GM23338 (cell line): ENCODE results near the gene CNTN5. TPM values are rescaled to one million over a fixed set of nuclear protein-coding genes. Genes with fewer than 3 reads are reported as not detected.

Experiments
- ATAC-seq: fragments of 200-7000 bp; cut with Tn5 transposase; 3 replicates; pipeline ENCODE4 v1.9.1; 2020
- DNase-seq: peaks from one replicate; pipeline ENCODE4 v3.0.0-alpha.2; 2015; ENCODE audit warnings: low spot score
- H2AFZ ChIP-seq: fragments of 200-600 bp; sonication (generic); 2 replicates; pipeline ENCODE4 v1.8.0; 2016; ENCODE audit warnings: antibody characterized with exemption, mild to moderate bottlenecking, moderate library complexity
- H3F3A ChIP-seq: fragments of 200-600 bp; sonication (generic); replicated peaks from 2 replicates; pipeline ENCODE4 v1.8.0; 2017; ENCODE audit warnings: antibody characterized with exemption, mixed run types, low read depth
- H3K27ac ChIP-seq: fragments of 200-600 bp; sonication (generic); 2 replicates; pipeline ENCODE4 v1.6.1; 2016; ENCODE audit warnings: low read depth
- H3K27me3 ChIP-seq: fragments of 200-600 bp; sonication (generic); 2 replicates; pipeline ENCODE4 v1.8.0; 2016; ENCODE audit warnings: mild to moderate bottlenecking, mixed run types, moderate library complexity; ENCODE audit not compliant: insufficient read depth
- H3K36me3 ChIP-seq: fragments of 200-600 bp; sonication (generic); 2 replicates; pipeline ENCODE4 v1.8.0; 2016; ENCODE audit warnings: mild to moderate bottlenecking; ENCODE audit not compliant: insufficient read depth
- H3K4me1 ChIP-seq: fragments of 200-600 bp; sonication (generic); 2 replicates; pipeline ENCODE4 v1.8.0; 2016; ENCODE audit warnings: mild to moderate bottlenecking, moderate library complexity; ENCODE audit not compliant: insufficient read depth
- H3K4me2 ChIP-seq: fragments of 200-600 bp; sonication (generic); 2 replicates; pipeline ENCODE4 v1.7.1; 2017; ENCODE audit warnings: mixed run types
- H3K4me3 ChIP-seq: fragments of 200-600 bp; sonication (generic); 2 replicates; pipeline ENCODE4 v1.6.1; 2016; ENCODE audit warnings: mixed run types
- H3K79me2 ChIP-seq: fragments of 200-600 bp; sonication (generic); replicated peaks from 2 replicates; pipeline ENCODE4 v1.8.0; 2017; ENCODE audit warnings: mild to moderate bottlenecking; ENCODE audit not compliant: insufficient read depth
- H3K9me2 ChIP-seq: fragments of 200-600 bp; sonication (generic); 2 replicates; pipeline ENCODE4 v1.8.0; 2017; ENCODE audit not compliant: insufficient read depth
- H4K20me1 ChIP-seq: fragments of 200-600 bp; sonication (generic); replicated peaks from 2 replicates; pipeline ENCODE4 v1.8.0; 2017; ENCODE audit warnings: mild to moderate bottlenecking; ENCODE audit not compliant: insufficient read depth
- H3K27ac Mint-ChIP-seq: 2 replicates; pipeline ENCODE4 v1.8.0; 2020; ENCODE audit warnings: inconsistent platforms, mild to moderate bottlenecking, moderate library complexity, mixed read lengths
- H3K27me3 Mint-ChIP-seq: 3 replicates; pipeline ENCODE4 v1.8.0; 2022; ENCODE audit warnings: low read depth, mild to moderate bottlenecking, moderate library complexity, mixed read lengths, inconsistent platforms; ENCODE audit not compliant: insufficient read depth, poor library complexity
- H3K36me3 Mint-ChIP-seq: 3 replicates; pipeline ENCODE4 v1.8.0; 2021; ENCODE audit warnings: low read depth, mild to moderate bottlenecking, inconsistent platforms, moderate library complexity, mixed read lengths
- H3K4me1 Mint-ChIP-seq: 3 replicates; pipeline ENCODE4 v1.8.0; 2020; ENCODE audit warnings: mild to moderate bottlenecking, inconsistent platforms, mixed read lengths
- H3K4me3 Mint-ChIP-seq: 3 replicates; pipeline ENCODE4 v1.8.0; 2021; ENCODE audit warnings: moderate library complexity, mild to moderate bottlenecking, inconsistent platforms, mixed read lengths
- H3K9me3 Mint-ChIP-seq: 3 replicates; pipeline ENCODE4 v1.8.0; 2020; ENCODE audit warnings: moderate library complexity, mild to moderate bottlenecking, inconsistent platforms, mixed read lengths
- CREB1 ChIP-seq: fragments of 250-450 bp; sonication (Bioruptor Pico); IDR thresholded peaks from 2 replicates; pipeline ENCODE4 v1.5.0; 2020; ENCODE audit warnings: low read depth, mild to moderate bottlenecking, moderate library complexity
- EZH2phosphoT487 ChIP-seq: fragments of 200-600 bp; sonication (generic); IDR thresholded peaks from one replicate; pipeline ENCODE4 v1.8.1; 2018; ENCODE audit warnings: antibody characterized with exemption; ENCODE audit not compliant: unreplicated experiment
- JUNB ChIP-seq: IDR thresholded peaks from one replicate; pipeline ENCODE4 v1.6.1; 2016; ENCODE audit warnings: antibody characterized with exemption; ENCODE audit not compliant: unreplicated experiment
- POLR2AphosphoS5 ChIP-seq: IDR thresholded peaks from 2 replicates; pipeline ENCODE4 v1.6.1; 2016; ENCODE audit warnings: antibody characterized with exemption, low read depth
- REST ChIP-seq: IDR thresholded peaks from one replicate; pipeline ENCODE4 v1.6.1; 2018; ENCODE audit warnings: antibody characterized with exemption; ENCODE audit not compliant: unreplicated experiment
- STAT1 ChIP-seq: IDR thresholded peaks from one replicate; pipeline ENCODE4 v1.6.1; 2016; ENCODE audit warnings: antibody characterized with exemption; ENCODE audit not compliant: unreplicated experiment
- ZNF114 ChIP-seq: fragments of 250-450 bp; sonication (Bioruptor Pico); IDR thresholded peaks from 2 replicates; pipeline ENCODE4 v1.5.0; 2020; ENCODE audit warnings: mild to moderate bottlenecking, moderate library complexity
- ZNF331 ChIP-seq: fragments of 250-450 bp; sonication (Bioruptor Pico); IDR thresholded peaks from 2 replicates; pipeline ENCODE4 v1.5.0; 2020; ENCODE audit warnings: low read depth, mild to moderate bottlenecking, moderate library complexity
- ZNF462 ChIP-seq: fragments of 250-450 bp; sonication (Bioruptor Pico); IDR thresholded peaks from 2 replicates; pipeline ENCODE4 v1.5.0; 2020; ENCODE audit warnings: mild to moderate bottlenecking, moderate library complexity
- polyA plus RNA-seq: library from polyadenylated mRNA; unstranded; fragments of >200 nt; fragmentation: Nextera tagmentation; extraction: Ambion mirVana; gene quantifications from 2 replicates; pipeline ENCODE4 v1.2.1, GENCODE V29; 2016
- total RNA-seq: library from RNA; depleted of rRNA; stranded (reverse); fragments of >200 nt; shearing (Covaris generic); gene quantifications from 2 replicates; pipeline ENCODE4 v1.2.3, GENCODE V29; 2014
- TF ChIP-seq, protein P1 (sequence below): IDR thresholded peaks from 2 replicates; pipeline ENCODE4 v1.6.1; 2016; ENCODE audit warnings: antibody characterized with exemption

CNTN5 gene
- total and polyA plus RNA-seq, 2 experiments from 2014 or later, result not detected

- no peak for DNase-seq
- H3K27ac ChIP-seq, result no peak overlapping the region
- H3K27me3 ChIP-seq, result no peaks in the 10 kb centered on the region
- no peaks in the 10 kb centered on the region; the same call in 1 of the 2 replicates for H3K9me2 ChIP-seq
- H3K9me3 Mint-ChIP-seq, result peaks cover 30% of the 10 kb centered on the region
- H3K27ac Mint-ChIP-seq, result no peak overlapping the region
- peaks cover 2% of the 10 kb centered on the region for H3K27me3 Mint-ChIP-seq
- H3K79me2 ChIP-seq, result no peaks in the 10 kb centered on the region
- TF ChIP-seq ZNF114, result no peak
- TF ChIP-seq EZH2phosphoT487, result no peak
- TF ChIP-seq ZNF462 (CRISPR knock-in tag), result no peak
- no peaks in the 10 kb centered on the region for H3K4me1 ChIP-seq
- H3K4me3 ChIP-seq, result no peak overlapping the region
- H3K4me2 ChIP-seq, result no peak overlapping the region
- no peak overlapping the region for H3K4me3 Mint-ChIP-seq
- no peaks in the 10 kb centered on the region for H3K4me1 Mint-ChIP-seq
- H4K20me1 ChIP-seq, result no peaks in the 10 kb centered on the region
- H3F3A ChIP-seq, result no peaks in the 10 kb centered on the region
- no peak overlapping the region for H2AFZ ChIP-seq
- no peak for ATAC-seq
- H3K36me3 Mint-ChIP-seq, result peaks cover 19% of the 10 kb centered on the region
- no peaks in the 10 kb centered on the region for H3K36me3 ChIP-seq
These were observed 564.1 kb downstream of the CNTN5 start for GRCh38 chr11:99584830-99585229.

DNA sequence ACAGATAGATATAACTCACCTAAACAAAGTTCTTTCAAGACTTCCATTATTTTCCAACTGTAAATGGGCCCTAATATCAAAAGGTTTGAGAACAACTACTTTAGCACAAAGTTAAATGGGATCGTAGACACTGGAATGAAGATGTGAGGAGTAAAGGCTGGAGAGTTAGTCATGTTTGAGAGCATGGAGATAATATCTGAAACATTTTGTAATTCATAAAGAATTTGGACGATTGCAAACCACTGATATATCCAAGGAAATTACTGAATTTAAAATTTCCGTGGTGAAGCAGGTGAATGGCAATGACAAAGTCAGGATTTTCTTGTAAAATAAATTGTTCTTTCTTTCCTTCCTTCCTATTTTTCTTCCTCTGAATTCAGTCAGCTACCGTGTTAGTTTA lies 564.9 kb downstream of the CNTN5 start:
- Histone ChIP-seq H3K27me3 (no peaks in the 10 kb centered on the region), H3K27ac (no peak overlapping the region), H4K20me1 (no peaks in the 10 kb centered on the region), H3F3A (no peaks in the 10 kb centered on the region), H3K4me1 (no peaks in the 10 kb centered on the region), H3K4me3 (no peak overlapping the region), H3K79me2 (no peaks in the 10 kb centered on the region), H2AFZ (no peak overlapping the region), H3K36me3 (no peaks in the 10 kb centered on the region), H3K4me2 (no peak overlapping the region), H3K9me2 (no peaks in the 10 kb centered on the region; the same call in 1 of the 2 replicates)
- DNase-seq (no peak), ATAC-seq (no peak)
- no peak overlapping the region for H3K27ac Mint-ChIP-seq
- H3K9me3 Mint-ChIP-seq, result peaks cover 27% of the 10 kb centered on the region
- H3K36me3 Mint-ChIP-seq, result peaks cover 19% of the 10 kb centered on the region
- H3K4me1 Mint-ChIP-seq, result no peaks in the 10 kb centered on the region
- H3K4me3 Mint-ChIP-seq, result no peak overlapping the region
- peaks cover 2% of the 10 kb centered on the region for H3K27me3 Mint-ChIP-seq
- TF ChIP-seq EZH2phosphoT487, result no peak
- no peak for TF ChIP-seq REST
- TF ChIP-seq ZNF331 (CRISPR knock-in tag), result no peak
- no peak for TF ChIP-seq STAT1
- TF ChIP-seq, protein P1, sequence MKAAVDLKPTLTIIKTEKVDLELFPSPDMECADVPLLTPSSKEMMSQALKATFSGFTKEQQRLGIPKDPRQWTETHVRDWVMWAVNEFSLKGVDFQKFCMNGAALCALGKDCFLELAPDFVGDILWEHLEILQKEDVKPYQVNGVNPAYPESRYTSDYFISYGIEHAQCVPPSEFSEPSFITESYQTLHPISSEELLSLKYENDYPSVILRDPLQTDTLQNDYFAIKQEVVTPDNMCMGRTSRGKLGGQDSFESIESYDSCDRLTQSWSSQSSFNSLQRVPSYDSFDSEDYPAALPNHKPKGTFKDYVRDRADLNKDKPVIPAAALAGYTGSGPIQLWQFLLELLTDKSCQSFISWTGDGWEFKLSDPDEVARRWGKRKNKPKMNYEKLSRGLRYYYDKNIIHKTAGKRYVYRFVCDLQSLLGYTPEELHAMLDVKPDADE, result no peak
- no peak for TF ChIP-seq JUNB
- TF ChIP-seq POLR2AphosphoS5, result no peak
- no peak for TF ChIP-seq CREB1 (CRISPR knock-in tag)
